MM.1S (cell line): Measurements from ENCODE around the gene AHSP.
"Not testable (repeated sequence)": the region's sequence is repeated elsewhere in the genome, so short reads cannot be mapped to it uniquely, and the experiment has no call there.

Experiments
- EZH2phosphoT487 ChIP-seq: fragments of 300-600 bp; sonication (generic); IDR thresholded peaks from 2 replicates; pipeline ENCODE4 v1.6.1; 2018; ENCODE audit warnings: antibody characterized with exemption, low read length
- TF ChIP-seq, protein P1 (sequence below): fragments of 300-600 bp; sonication (generic); IDR thresholded peaks from 2 replicates; pipeline ENCODE4 v1.5.1; 2016; ENCODE audit warnings: antibody characterized with exemption, low read length, mixed read lengths

DNA sequence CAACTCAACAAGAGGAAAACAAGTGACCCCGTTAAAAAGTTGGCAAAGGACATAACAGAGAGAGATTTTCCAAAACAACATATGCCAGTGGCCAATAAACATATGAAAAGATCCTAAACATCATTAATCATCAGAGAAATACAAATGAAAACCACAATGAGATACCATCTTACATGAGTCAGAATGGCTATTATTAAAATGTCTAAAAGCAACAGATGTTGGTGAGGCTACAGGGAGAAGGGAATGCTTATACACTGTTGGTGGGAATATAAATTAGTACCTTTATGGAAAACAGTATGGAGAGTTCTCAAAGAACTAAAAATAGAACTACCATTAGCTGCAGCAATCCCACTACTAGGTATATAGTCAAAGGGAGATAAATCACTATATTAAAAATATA lies 46.5 kb downstream of the AHSP start:
- TF ChIP-seq, protein P1, sequence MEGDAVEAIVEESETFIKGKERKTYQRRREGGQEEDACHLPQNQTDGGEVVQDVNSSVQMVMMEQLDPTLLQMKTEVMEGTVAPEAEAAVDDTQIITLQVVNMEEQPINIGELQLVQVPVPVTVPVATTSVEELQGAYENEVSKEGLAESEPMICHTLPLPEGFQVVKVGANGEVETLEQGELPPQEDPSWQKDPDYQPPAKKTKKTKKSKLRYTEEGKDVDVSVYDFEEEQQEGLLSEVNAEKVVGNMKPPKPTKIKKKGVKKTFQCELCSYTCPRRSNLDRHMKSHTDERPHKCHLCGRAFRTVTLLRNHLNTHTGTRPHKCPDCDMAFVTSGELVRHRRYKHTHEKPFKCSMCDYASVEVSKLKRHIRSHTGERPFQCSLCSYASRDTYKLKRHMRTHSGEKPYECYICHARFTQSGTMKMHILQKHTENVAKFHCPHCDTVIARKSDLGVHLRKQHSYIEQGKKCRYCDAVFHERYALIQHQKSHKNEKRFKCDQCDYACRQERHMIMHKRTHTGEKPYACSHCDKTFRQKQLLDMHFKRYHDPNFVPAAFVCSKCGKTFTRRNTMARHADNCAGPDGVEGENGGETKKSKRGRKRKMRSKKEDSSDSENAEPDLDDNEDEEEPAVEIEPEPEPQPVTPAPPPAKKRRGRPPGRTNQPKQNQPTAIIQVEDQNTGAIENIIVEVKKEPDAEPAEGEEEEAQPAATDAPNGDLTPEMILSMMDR = not testable (repeated sequence)
- not testable (repeated sequence) for TF ChIP-seq EZH2phosphoT487
